ENCODE data around the gene LSAMP. TPM values are rescaled to one million over a fixed set of nuclear protein-coding genes. Genes with fewer than 3 reads are reported as not detected.

The LSAMP gene
- total RNA-seq, 1 experiment from 2014 or later = 0.90 TPM

DNA sequence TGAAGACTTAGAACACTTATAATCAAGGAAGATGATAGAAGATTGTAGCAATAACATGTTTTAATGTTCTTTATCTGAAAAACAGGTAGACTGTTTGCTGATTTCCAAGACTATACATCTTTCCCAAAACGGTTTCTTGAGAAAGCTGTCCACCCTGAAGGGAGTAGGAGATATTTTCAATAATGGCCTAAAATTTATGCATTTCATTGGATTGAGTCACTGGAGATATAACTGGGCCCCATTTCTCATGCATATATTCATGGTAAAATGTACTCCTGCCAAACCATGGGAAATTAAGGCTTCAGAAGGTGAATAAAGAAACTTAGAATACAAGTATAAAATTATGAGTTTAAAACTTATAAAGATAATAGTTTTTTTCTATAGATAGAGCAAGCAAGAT, 143.9 kb downstream of the LSAMP start:
- TF ChIP-seq, protein P1, sequence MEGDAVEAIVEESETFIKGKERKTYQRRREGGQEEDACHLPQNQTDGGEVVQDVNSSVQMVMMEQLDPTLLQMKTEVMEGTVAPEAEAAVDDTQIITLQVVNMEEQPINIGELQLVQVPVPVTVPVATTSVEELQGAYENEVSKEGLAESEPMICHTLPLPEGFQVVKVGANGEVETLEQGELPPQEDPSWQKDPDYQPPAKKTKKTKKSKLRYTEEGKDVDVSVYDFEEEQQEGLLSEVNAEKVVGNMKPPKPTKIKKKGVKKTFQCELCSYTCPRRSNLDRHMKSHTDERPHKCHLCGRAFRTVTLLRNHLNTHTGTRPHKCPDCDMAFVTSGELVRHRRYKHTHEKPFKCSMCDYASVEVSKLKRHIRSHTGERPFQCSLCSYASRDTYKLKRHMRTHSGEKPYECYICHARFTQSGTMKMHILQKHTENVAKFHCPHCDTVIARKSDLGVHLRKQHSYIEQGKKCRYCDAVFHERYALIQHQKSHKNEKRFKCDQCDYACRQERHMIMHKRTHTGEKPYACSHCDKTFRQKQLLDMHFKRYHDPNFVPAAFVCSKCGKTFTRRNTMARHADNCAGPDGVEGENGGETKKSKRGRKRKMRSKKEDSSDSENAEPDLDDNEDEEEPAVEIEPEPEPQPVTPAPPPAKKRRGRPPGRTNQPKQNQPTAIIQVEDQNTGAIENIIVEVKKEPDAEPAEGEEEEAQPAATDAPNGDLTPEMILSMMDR (conservative IDR thresholded peaks at IDR 0.05) = no peak
- Histone ChIP-seq H2AFZ (ENCODE audit: low read length) (no peak overlapping the region), H2AK5ac (ENCODE audit: insufficient read length, low read length) (no peak overlapping the region), H3K9me3 (ENCODE audit: control insufficient read depth, low read depth, low read length) (no peaks in the 10 kb centered on the region), H3K9ac (ENCODE audit: extremely low read depth, insufficient read length, low read length) (no peak overlapping the region), H2BK120ac (ENCODE audit: low read depth, low read length, poor library complexity, severe bottlenecking) (no peak overlapping the region), H4K5ac (ENCODE audit: insufficient read length, low read depth, low read length) (no peak overlapping the region), H3T11ph (ENCODE audit: low read length) (no peak overlapping the region), H3K4ac (ENCODE audit: low read depth, low read length) (no peak overlapping the region), H3K14ac (ENCODE audit: insufficient read depth, low read length) (no peak overlapping the region), H4K91ac (ENCODE audit: insufficient read length, low read depth, low read length) (no peak overlapping the region), H3K23ac (ENCODE audit: insufficient read length, low read depth, low read length) (no peak overlapping the region), H4K20me1 (ENCODE audit: control insufficient read depth, insufficient read depth, insufficient read length) (no peaks in the 10 kb centered on the region), H3K18ac (ENCODE audit: insufficient read length, low read depth, low read length) (no peak overlapping the region), H2BK12ac (ENCODE audit: insufficient read length, low read depth, low read length) (no peak overlapping the region), H2BK20ac (ENCODE audit: low read depth, low read length, poor library complexity, severe bottlenecking) (no peak overlapping the region), H3K4me2 (ENCODE audit: insufficient read depth, insufficient read length, low read length) (no peak overlapping the region), H2BK5ac (ENCODE audit: insufficient read length, low read length) (no peak overlapping the region), H2BK15ac (ENCODE audit: low read depth, low read length) (no peak overlapping the region), H4K8ac (replicated peaks; ENCODE audit: insufficient read length, low read depth, low read length) (no peak overlapping the region), H3K79me2 (ENCODE audit: insufficient read depth, low read length) (no peaks in the 10 kb centered on the region), H3K27me3 (ENCODE audit: insufficient read depth, low read length) (no peaks in the 10 kb centered on the region), H3K23me2 (ENCODE audit: insufficient read length, low read depth, low read length, poor library complexity, severe bottlenecking) (no peaks in the 10 kb centered on the region), H3K79me1 (ENCODE audit: insufficient read depth, low read depth, low read length, poor library complexity, severe bottlenecking) (no peaks in the 10 kb centered on the region), H3K4me1 (ENCODE audit: insufficient read depth, low read length) (no peaks in the 10 kb centered on the region), H3K56ac (ENCODE audit: insufficient read length, low read depth, low read length) (no peak overlapping the region), H3K27ac (ENCODE audit: insufficient read length, low read depth, low read length) (no peak overlapping the region)
- no peak overlapping the region for H3K4me3 Mint-ChIP-seq
- H3K9me3 Mint-ChIP-seq = no peaks in the 10 kb centered on the region
- H3K36me3 Mint-ChIP-seq (ENCODE audit: insufficient read depth in 1 of 3, low read depth in 3 of 3) = no peaks in the 10 kb centered on the region
- H3K27me3 Mint-ChIP-seq (ENCODE audit: low read depth) = no peaks in the 10 kb centered on the region
- no CpG with 5 or more reads among the region's 1 CpG for WGBS (ENCODE audit: extremely low coverage, insufficient read length, low lambda C conversion rate)
- H3K4me1 Mint-ChIP-seq = peaks cover 23 to 27% of the 10 kb centered on the region in 2 experiments
- H3K27ac Mint-ChIP-seq = no peak overlapping the region
- DNase-seq = no peak
